ENCODE data around the gene TMEM19.
"Not testable (repeated sequence)": the region's sequence is repeated elsewhere in the genome, so short reads cannot be mapped to it uniquely, and the experiment has no call there.

The TMEM19 gene

DNA sequence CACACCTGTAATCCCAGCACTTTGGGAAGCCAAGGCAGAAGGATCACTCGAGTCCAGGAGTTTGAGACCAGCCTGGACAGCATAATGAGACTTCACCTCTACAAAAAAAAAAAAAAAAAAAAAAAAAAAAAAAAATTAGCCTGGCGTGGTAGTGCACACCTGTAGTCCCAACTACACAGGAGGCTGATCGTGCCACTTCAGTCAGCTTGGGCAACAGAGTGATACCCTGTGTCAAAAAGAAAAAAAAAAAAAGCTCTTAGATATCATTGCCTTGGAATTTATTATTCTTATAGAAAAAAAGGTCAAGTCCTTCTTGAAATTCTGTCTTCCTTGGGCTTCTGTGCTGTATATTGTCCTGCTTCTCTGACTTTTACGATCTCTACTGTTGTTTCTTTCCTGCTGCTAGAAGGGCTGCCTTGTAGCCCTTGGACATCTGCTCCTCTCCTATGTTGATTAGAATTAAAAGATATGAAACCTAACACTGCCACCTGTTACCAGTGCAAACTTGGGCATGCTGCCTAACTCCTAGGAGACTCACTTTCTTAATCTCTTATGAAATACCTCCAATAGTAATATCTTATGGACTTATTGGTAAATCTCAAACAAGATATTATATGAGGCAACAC, 5.7 kb downstream of the TMEM19 start:
- Histone ChIP-seq H2BK120ac (ENCODE audit: insufficient read depth, low read length, poor library complexity) (no peak overlapping the region), H2AK5ac (ENCODE audit: low read length) (no peak overlapping the region), H3K4me3 (ENCODE audit: low read depth, low read length) (no peak overlapping the region), H2BK5ac (ENCODE audit: low read depth, low read length, poor library complexity) (no peak overlapping the region), H3K4me1 (ENCODE audit: control insufficient read depth in 1 of 2, insufficient read depth in 2 of 2, low read length in 2 of 2) (peaks cover 0 to 4% of the 10 kb centered on the region in 2 experiments), H2AFZ (ENCODE audit: insufficient read depth, low read length, poor library complexity) (no peak overlapping the region), H4K12ac (ENCODE audit: low read depth, low read length) (no peak overlapping the region), H3K4ac (ENCODE audit: low read depth, low read length) (no peak overlapping the region), H3K27ac (ENCODE audit: low read depth, low read length) (no peak overlapping the region), H4K8ac (ENCODE audit: low read depth, low read length) (no peak overlapping the region), H3K23ac (ENCODE audit: low read length) (no peak overlapping the region), H3K14ac (ENCODE audit: low read length) (no peak overlapping the region), H3K4me2 (ENCODE audit: low read length) (no peak overlapping the region), H3K9me3 (ENCODE audit: insufficient read depth, low read depth, low read length) (no peaks in the 10 kb centered on the region), H3K27me3 (ENCODE audit: insufficient read depth, low read length) (no peaks in the 10 kb centered on the region), H2BK12ac (ENCODE audit: low read length) (no peak overlapping the region), H3K36me3 (ENCODE audit: control insufficient read depth in 1 of 2, insufficient read depth in 2 of 2, low read length in 2 of 2) (peaks cover 0 to 3% of the 10 kb centered on the region in 2 experiments), H3K18ac (ENCODE audit: low read length) (no peak overlapping the region), H3K79me1 (ENCODE audit: low read length) (no peaks in the 10 kb centered on the region), H3K9ac (ENCODE audit: low read length) (no peak overlapping the region), H4K91ac (ENCODE audit: low read depth, low read length) (no peak overlapping the region), H3K79me2 (ENCODE audit: control insufficient read depth, insufficient read depth, low read length, poor library complexity) (no peaks in the 10 kb centered on the region)
- DNase-seq: no peak
- WGBS (ENCODE audit: extremely low coverage, insufficient coverage, insufficient read length): no CpG with 5 or more reads among the region's 4 CpGs

DNA sequence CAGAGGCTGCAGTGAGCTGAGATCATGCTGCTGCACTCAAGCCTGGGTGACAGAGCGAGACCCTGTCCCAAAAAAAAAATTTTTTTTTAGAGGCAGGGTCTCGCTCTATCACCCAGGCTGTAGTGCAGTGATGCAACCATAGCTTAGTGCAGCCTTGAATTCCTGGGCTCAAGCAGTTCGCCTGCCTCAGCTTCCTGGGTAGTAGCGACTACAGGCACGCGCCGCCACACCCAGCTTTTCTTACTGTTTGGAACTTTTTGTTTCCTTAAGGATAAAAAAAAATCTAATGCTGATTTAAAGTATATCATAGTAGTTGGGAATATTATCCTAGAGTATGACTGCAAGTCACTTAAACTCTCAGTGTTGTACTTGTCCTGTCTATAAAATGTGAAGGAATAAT, 7.2 kb downstream of the TMEM19 start:
- H3K9ac ChIP-seq (ENCODE audit: low read length): no peak overlapping the region
- no peak overlapping the region for H3K4ac ChIP-seq (ENCODE audit: low read depth, low read length)
- no peak overlapping the region for H2BK5ac ChIP-seq (ENCODE audit: low read depth, low read length, poor library complexity)
- H2AFZ ChIP-seq (ENCODE audit: insufficient read depth, low read length, poor library complexity): no peak overlapping the region
- H3K9me3 ChIP-seq (ENCODE audit: insufficient read depth, low read depth, low read length): no peaks in the 10 kb centered on the region
- no peaks in the 10 kb centered on the region for H3K27me3 ChIP-seq (ENCODE audit: insufficient read depth, low read length)
- H3K23ac ChIP-seq (ENCODE audit: low read length): no peak overlapping the region
- no peak overlapping the region for H2BK12ac ChIP-seq (ENCODE audit: low read length)
- no peak overlapping the region for H3K4me3 ChIP-seq (ENCODE audit: low read depth, low read length)
- no CpG with 5 or more reads among the region's 7 CpGs for WGBS (ENCODE audit: extremely low coverage, insufficient coverage, insufficient read length)
- H4K8ac ChIP-seq (ENCODE audit: low read depth, low read length): no peak overlapping the region
- no peak overlapping the region for H3K14ac ChIP-seq (ENCODE audit: low read length)
- no peak overlapping the region for H4K12ac ChIP-seq (ENCODE audit: low read depth, low read length)
- DNase-seq: no peak
- H3K79me2 ChIP-seq (ENCODE audit: control insufficient read depth, insufficient read depth, low read length, poor library complexity): no peaks in the 10 kb centered on the region
- no peak overlapping the region for H2AK5ac ChIP-seq (ENCODE audit: low read length)
- peaks cover 3 to 7% of the 10 kb centered on the region in 2 experiments for H3K36me3 ChIP-seq (ENCODE audit: control insufficient read depth in 1 of 2, insufficient read depth in 2 of 2, low read length in 2 of 2)
- no peak overlapping the region for H2BK120ac ChIP-seq (ENCODE audit: insufficient read depth, low read length, poor library complexity)
- no peaks in the 10 kb centered on the region for H3K79me1 ChIP-seq (ENCODE audit: low read length)
- H3K4me1 ChIP-seq (ENCODE audit: control insufficient read depth in 1 of 2, insufficient read depth in 2 of 2, low read length in 2 of 2): no peaks in the 10 kb centered on the region
- H3K27ac ChIP-seq (ENCODE audit: low read depth, low read length): no peak overlapping the region
- H3K18ac ChIP-seq (ENCODE audit: low read length): no peak overlapping the region
- H4K91ac ChIP-seq (ENCODE audit: low read depth, low read length): no peak overlapping the region
- no peak overlapping the region for H3K4me2 ChIP-seq (ENCODE audit: low read length)

DNA sequence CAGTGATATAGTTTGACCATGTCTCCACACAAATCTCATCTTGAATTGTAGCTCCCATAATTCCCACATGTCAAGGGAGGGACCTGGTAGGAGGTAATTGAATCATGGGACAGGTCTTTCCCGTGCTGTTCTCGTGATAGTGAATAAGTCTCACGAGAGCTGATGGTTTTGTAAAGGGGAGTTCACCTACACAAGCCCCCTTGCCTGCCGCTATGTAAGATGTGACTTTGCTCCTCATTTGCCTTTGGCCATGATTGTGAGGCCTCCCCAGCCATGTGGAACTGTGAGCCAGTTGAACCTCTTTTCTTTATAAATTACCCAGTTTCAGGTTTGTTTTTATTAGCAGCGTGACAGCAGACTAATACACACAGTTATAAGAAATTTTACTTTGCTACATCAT, 7.8 kb downstream of the TMEM19 start:
- H3K79me1 ChIP-seq (ENCODE audit: low read length); H3K18ac ChIP-seq (ENCODE audit: low read length); H3K4me3 ChIP-seq (ENCODE audit: low read depth, low read length); H2AFZ ChIP-seq (ENCODE audit: insufficient read depth, low read length, poor library complexity); H3K4me1 ChIP-seq (ENCODE audit: control insufficient read depth in 1 of 2, insufficient read depth in 2 of 2, low read length in 2 of 2); H4K8ac ChIP-seq (ENCODE audit: low read depth, low read length); H4K91ac ChIP-seq (ENCODE audit: low read depth, low read length); H4K12ac ChIP-seq (ENCODE audit: low read depth, low read length); H3K79me2 ChIP-seq (ENCODE audit: control insufficient read depth, insufficient read depth, low read length, poor library complexity); H3K9ac ChIP-seq (ENCODE audit: low read length); H2BK5ac ChIP-seq (ENCODE audit: low read depth, low read length, poor library complexity); H2BK120ac ChIP-seq (ENCODE audit: insufficient read depth, low read length, poor library complexity); H3K14ac ChIP-seq (ENCODE audit: low read length); H3K36me3 ChIP-seq (ENCODE audit: control insufficient read depth in 1 of 2, insufficient read depth in 2 of 2, low read length in 2 of 2); H3K27ac ChIP-seq (ENCODE audit: low read depth, low read length); H3K27me3 ChIP-seq (ENCODE audit: insufficient read depth, low read length); DNase-seq; H3K9me3 ChIP-seq (ENCODE audit: insufficient read depth, low read depth, low read length); H3K4ac ChIP-seq (ENCODE audit: low read depth, low read length); H3K23ac ChIP-seq (ENCODE audit: low read length); H2BK12ac ChIP-seq (ENCODE audit: low read length); H2AK5ac ChIP-seq (ENCODE audit: low read length); H3K4me2 ChIP-seq (ENCODE audit: low read length): not testable (repeated sequence)
- WGBS (ENCODE audit: extremely low coverage, insufficient coverage, insufficient read length): no CpG with 5 or more reads among the region's 5 CpGs

DNA sequence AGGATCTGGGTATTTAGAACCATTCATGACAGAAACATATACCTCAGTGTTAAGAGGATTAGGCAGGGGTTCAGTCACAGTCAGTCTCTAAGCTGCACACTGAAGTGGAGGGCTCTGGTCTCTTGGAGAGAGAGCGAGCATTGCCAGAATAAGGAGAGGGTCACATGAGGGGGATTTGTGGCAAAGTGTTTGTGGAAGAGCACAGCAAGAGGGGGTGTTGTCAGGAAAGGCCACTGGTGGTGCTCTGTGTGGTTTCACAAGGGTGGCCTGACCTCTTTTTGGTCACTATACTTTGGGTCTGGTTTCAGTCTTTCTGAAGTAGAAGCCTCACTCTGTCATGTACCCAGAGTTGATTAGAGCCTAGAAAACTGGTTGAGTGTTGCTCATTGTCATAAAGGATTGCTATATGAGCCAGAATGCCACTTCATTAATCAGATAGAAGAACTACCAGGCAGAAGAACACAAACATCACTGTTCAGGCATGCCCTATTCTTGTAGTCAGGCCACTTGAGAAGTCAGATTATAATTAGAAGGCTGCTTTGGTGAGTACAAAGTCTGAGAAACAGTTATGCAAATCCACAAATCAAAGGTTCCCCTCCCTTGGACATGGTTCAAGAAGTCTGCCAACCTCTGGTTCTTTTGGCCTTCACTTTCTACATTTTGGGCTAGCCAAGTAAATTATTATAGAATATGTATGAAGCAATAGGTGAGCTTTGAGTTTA, 8.4 kb downstream of the TMEM19 start:
- H4K91ac ChIP-seq (ENCODE audit: low read depth, low read length): no peak overlapping the region
- no peak overlapping the region for H3K9ac ChIP-seq (ENCODE audit: low read length)
- no peaks in the 10 kb centered on the region for H3K79me1 ChIP-seq (ENCODE audit: low read length)
- H2AFZ ChIP-seq (ENCODE audit: insufficient read depth, low read length, poor library complexity): no peak overlapping the region
- H3K4me2 ChIP-seq (ENCODE audit: low read length): no peak overlapping the region
- H4K8ac ChIP-seq (ENCODE audit: low read depth, low read length): no peak overlapping the region
- no peak overlapping the region for H2AK5ac ChIP-seq (ENCODE audit: low read length)
- no peak overlapping the region for H3K4me3 ChIP-seq (ENCODE audit: low read depth, low read length)
- H3K9me3 ChIP-seq (ENCODE audit: insufficient read depth, low read depth, low read length): no peaks in the 10 kb centered on the region
- peaks cover 5 to 7% of the 10 kb centered on the region in 2 experiments for H3K36me3 ChIP-seq (ENCODE audit: control insufficient read depth in 1 of 2, insufficient read depth in 2 of 2, low read length in 2 of 2)
- H3K4me1 ChIP-seq (ENCODE audit: control insufficient read depth in 1 of 2, insufficient read depth in 2 of 2, low read length in 2 of 2): no peaks in the 10 kb centered on the region
- H3K27me3 ChIP-seq (ENCODE audit: insufficient read depth, low read length): no peaks in the 10 kb centered on the region
- H3K14ac ChIP-seq (ENCODE audit: low read length): no peak overlapping the region
- no peak overlapping the region for H2BK120ac ChIP-seq (ENCODE audit: insufficient read depth, low read length, poor library complexity)
- no peak overlapping the region for H2BK12ac ChIP-seq (ENCODE audit: low read length)
- WGBS (ENCODE audit: extremely low coverage, insufficient coverage, insufficient read length): no CpG with 5 or more reads among the region's 1 CpG
- no peak for DNase-seq
- H3K18ac ChIP-seq (ENCODE audit: low read length): no peak overlapping the region
- no peaks in the 10 kb centered on the region for H3K79me2 ChIP-seq (ENCODE audit: control insufficient read depth, insufficient read depth, low read length, poor library complexity)
- H3K4ac ChIP-seq (ENCODE audit: low read depth, low read length): no peak overlapping the region
- H3K27ac ChIP-seq (ENCODE audit: low read depth, low read length): no peak overlapping the region
- H2BK5ac ChIP-seq (ENCODE audit: low read depth, low read length, poor library complexity): no peak overlapping the region
- H3K23ac ChIP-seq (ENCODE audit: low read length): no peak overlapping the region
- no peak overlapping the region for H4K12ac ChIP-seq (ENCODE audit: low read depth, low read length)

Data from trophoblast cell (in vitro differentiated cells and primary cell).